ENCODE measurements around the gene PTPN5.
A peak's percentile ranks its signal among the peaks of the same experiment; 100 is the strongest.

Gene PTPN5

GRCh38 chr11:18739685-18740084, 51.9 kb downstream of the PTPN5 start:
- DNase-seq (ENCODE audit: low spot score), result no peak

GRCh38 chr11:18737642-18738041, 54.0 kb downstream of the PTPN5 start:
- DNase-seq (ENCODE audit: low spot score), result no peak

GRCh38 chr11:18736590-18737148, 54.9 kb downstream of the PTPN5 start:
- no peak for DNase-seq (ENCODE audit: low spot score)

GRCh38 chr11:18733202-18733601, 58.4 kb downstream of the PTPN5 start:
- no peak for DNase-seq (ENCODE audit: low spot score)

GRCh38 chr11:18731949-18732821, 59.4 kb downstream of the PTPN5 start:
- DNase-seq (ENCODE audit: low spot score), result peak; percentile 47

- DNase-seq (ENCODE audit: low spot score), result no peak
These were observed 60.2 kb downstream of the PTPN5 start for GRCh38 chr11:18731441-18731840.

GRCh38 chr11:18730020-18730419, 61.6 kb downstream of the PTPN5 start:
- no peak for DNase-seq (ENCODE audit: low spot score)

GRCh38 chr11:18729426-18729825, 62.2 kb downstream of the PTPN5 start:
- DNase-seq (ENCODE audit: low spot score), result no peak

- no peak for DNase-seq (ENCODE audit: low spot score)
These were observed 62.9 kb downstream of the PTPN5 start for GRCh38 chr11:18728658-18729057.

GRCh38 chr11:18727479-18728236, 63.9 kb downstream of the PTPN5 start:
- no peak for DNase-seq (ENCODE audit: low spot score)

- DNase-seq (ENCODE audit: low spot score), result no peak
These were observed 65.6 kb downstream of the PTPN5 start, which contains the start of gene IGSF22 for GRCh38 chr11:18726040-18726439. IGSF22 (minus strand) TSS chr11:18726188; CDS start chr11:18724236, 1,952 bp downstream.

GRCh38 chr11:18723991-18724390, 67.6 kb downstream of the PTPN5 start:
- no peak for DNase-seq (ENCODE audit: low spot score)

GRCh38 chr11:18722293-18722637, 69.3 kb downstream of the PTPN5 start:
- no peak for DNase-seq (ENCODE audit: low spot score)

GRCh38 chr11:18721561-18722292, 69.9 kb downstream of the PTPN5 start:
- peak; percentile 46 for DNase-seq (ENCODE audit: low spot score)

GRCh38 chr11:18720808-18721560, 70.6 kb downstream of the PTPN5 start:
- peak; percentile 49 for DNase-seq (ENCODE audit: low spot score)

- DNase-seq (ENCODE audit: low spot score), result no peak
These were observed 71.3 kb downstream of the PTPN5 start for GRCh38 chr11:18720091-18720807.

- no peak for DNase-seq (ENCODE audit: low spot score)
These were observed 76.1 kb downstream of the PTPN5 start for GRCh38 chr11:18715476-18715875.

GRCh38 chr11:18714443-18714780, 77.2 kb downstream of the PTPN5 start:
- no peak for DNase-seq (ENCODE audit: low spot score)

GRCh38 chr11:18713646-18714442, 77.8 kb downstream of the PTPN5 start:
- no peak for DNase-seq (ENCODE audit: low spot score)

- DNase-seq (ENCODE audit: low spot score), result no peak
These were observed 81.1 kb downstream of the PTPN5 start for GRCh38 chr11:18710545-18710944.
